NCI-H82 (cell line): Measurements from ENCODE around the gene ZFAND3.
"Not testable (repeated sequence)": the region's sequence is repeated elsewhere in the genome, so short reads cannot be mapped to it uniquely, and the experiment has no call there.

Experiments
- DNase-seq: peaks from one replicate; lab custom pipeline; 2025; lab: John Stamatoyannopoulos, UW

ZFAND3 gene

GRCh38 chr6:37972994-37973757, 153.6 kb downstream of the ZFAND3 start:
- no peak for DNase-seq

GRCh38 chr6:37974381-37974780, 154.9 kb downstream of the ZFAND3 start:
- DNase-seq: no peak

DNA sequence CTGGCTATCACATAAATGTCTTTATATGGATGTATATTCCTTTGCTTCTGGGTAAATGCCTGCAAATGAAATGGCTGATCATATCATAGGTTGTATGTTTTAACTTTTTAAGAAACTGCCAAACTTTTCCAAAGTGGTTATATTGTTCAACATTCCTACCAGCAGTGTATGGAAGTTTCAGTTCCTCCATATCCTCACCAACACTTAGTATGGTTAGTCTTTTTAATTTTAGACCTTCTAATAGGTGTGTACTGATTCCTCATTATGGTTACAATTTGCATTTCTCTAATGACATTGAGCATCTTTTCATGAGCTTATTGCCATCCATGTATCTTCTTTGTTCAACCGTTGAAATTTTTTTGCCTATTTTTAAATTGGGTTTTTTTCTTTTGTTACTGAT, 155.4 kb downstream of the ZFAND3 start:
- DNase-seq: no peak

DNA sequence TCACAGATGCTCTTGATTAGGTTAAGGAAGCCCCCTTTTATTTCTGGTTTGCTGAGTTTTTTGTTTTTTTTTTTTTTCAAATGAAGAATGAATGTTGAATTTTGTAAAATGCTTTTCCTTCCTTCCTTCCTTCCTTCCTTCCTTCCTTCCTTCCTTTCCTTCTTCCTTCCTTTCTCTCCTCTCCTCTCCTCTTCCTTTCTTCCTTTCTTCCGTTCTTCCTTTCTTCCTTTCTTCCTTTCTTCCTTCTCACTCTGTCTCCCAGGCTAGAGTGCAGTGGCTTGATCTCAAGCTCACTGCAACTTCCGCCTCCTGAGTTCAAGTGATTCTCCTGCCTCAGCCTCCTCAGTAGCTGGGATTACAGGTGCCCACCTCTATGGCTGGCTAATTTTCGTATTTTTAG, 158.2 kb downstream of the ZFAND3 start:
- no peak for DNase-seq

- DNase-seq: no peak
Measured at GRCh38 chr6:37979392-37980221, 160.1 kb downstream of the ZFAND3 start.

DNA sequence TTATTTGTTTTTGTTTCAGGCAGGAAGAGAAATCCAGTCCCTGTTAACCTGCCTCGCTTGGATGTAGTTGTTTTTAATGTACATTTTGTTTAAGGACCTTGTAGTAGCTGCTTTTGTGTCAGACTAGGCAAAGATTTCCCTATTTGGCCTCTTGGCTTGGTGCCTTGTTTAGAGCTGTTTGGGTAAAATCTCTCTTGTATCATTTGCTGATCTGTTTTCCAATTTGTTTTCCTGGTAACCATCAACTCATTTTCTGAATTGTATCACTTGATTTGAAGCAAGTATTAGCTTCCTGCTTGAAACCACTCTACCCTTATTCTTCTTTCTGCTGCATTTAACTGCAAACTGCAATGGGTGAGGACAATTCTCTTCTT, 160.7 kb downstream of the ZFAND3 start:
- no peak for DNase-seq

DNA sequence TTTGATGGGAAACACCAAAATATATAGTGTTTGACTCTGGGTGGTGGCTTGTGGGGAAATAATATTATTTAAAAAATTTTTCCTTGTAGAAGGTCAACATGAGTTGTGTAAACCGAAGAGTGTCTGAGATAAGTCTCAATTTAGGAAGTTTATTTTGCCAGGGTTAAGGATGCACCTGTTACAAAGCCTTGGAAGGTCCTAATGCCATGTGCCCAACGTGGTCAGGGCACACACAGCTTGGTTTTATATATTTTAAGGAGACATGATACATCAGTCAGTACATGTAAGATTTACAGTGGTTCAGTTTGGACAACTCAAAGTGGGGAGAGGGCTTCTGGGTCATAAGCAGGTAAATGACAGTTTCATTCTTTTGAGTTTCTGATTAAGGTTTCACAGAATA, 162.1 kb downstream of the ZFAND3 start:
- DNase-seq: no peak

DNA sequence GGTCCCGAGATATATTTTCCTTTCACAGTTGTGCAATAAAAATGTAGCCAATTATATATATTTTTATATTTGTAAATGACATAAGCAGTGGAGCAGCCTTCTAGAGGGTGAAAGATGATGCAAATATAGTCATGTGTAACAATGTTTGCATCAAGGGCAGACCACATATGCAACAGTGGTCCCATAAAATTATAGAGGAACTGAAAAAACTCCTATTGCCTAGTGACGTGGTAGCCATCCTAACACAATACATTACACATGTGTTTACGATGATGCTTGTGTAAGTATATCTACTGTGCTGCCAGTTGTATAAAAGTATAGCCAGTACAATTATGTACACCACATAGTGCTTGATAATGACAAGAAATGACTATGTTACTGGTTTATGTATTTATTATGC, 162.8 kb downstream of the ZFAND3 start:
- no peak for DNase-seq

DNA sequence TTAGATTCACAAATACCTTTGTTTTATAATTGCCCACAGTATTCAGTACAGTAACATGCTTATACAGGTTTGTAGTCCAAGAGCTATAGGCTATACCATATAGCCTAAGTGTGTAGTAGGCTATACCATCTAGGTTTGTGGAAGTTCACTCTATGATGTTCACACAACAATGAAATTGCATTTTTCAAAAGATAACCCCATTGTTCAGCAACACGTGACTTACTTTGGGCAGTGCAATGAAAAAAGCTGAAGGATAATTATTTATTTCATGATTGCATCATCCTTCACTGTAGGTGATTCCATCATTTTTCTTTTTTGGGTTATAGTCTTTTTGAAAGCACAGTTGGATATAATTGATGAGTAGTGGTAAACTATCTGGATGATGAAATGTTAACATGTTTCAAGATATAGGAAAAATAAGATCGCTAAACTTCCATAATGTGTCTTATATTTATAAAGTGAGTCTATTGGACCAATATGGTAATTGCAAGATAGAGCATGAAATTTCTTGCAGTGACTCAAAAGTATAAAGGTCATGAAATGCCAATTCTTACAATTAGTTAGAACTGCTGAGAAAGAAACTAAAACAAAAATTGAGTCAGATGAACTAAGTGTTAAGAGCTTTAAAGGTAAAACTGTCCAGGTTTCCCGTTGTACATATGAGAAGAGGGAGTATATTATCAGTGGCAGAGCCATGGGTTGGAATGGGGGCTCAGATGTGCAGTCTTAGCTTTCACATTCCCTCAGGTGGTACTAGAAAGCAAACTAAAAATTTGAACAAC, 164.4 kb downstream of the ZFAND3 start:
- DNase-seq: no peak

- no peak for DNase-seq
Measured at GRCh38 chr6:37984578-37984977, 165.1 kb downstream of the ZFAND3 start.

GRCh38 chr6:37985355-37985754, 165.8 kb downstream of the ZFAND3 start:
- DNase-seq: no peak

- DNase-seq: no peak
Measured at GRCh38 chr6:37987018-37987417, 167.5 kb downstream of the ZFAND3 start.

GRCh38 chr6:37987559-37987958, 168.0 kb downstream of the ZFAND3 start:
- no peak for DNase-seq

DNA sequence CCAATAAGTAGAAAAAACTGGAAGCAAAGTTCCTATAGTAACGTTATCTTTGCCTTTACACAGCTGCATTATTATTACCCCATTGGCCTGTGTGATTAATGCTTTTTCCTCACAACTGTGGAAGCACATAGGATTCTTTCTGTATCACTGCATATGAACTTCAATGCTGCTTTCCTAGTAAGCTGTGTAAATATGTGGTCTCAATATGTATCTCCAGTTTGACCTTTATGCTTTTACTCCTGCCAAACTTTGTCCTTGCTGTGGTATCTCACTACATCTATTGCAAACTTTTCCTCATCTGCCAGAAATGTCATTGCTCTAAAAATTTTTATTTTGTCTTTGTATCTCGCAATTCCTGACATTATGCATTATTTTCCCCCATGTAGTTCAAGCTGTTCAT, 168.6 kb downstream of the ZFAND3 start:
- no peak for DNase-seq

DNA sequence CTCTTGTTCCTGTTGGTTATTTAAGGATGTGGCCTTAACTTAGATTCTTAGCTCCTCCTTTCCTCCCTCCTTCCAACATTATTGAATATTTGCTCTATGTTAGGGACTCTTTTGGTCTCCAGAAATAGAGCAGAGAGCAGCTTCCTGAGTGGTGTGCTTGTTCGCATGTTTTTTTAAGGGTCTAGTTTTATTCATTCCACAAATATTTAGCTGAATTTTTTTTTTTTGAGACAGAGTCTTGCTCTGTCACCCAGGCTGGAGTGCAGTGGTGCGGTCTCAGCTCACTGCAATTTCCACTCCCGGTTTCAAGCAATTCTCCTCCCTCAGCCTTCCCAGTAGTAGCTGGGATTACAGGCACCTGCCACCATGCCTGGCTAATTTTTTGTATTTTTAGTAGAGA, 169.2 kb downstream of the ZFAND3 start:
- DNase-seq: no peak

DNA sequence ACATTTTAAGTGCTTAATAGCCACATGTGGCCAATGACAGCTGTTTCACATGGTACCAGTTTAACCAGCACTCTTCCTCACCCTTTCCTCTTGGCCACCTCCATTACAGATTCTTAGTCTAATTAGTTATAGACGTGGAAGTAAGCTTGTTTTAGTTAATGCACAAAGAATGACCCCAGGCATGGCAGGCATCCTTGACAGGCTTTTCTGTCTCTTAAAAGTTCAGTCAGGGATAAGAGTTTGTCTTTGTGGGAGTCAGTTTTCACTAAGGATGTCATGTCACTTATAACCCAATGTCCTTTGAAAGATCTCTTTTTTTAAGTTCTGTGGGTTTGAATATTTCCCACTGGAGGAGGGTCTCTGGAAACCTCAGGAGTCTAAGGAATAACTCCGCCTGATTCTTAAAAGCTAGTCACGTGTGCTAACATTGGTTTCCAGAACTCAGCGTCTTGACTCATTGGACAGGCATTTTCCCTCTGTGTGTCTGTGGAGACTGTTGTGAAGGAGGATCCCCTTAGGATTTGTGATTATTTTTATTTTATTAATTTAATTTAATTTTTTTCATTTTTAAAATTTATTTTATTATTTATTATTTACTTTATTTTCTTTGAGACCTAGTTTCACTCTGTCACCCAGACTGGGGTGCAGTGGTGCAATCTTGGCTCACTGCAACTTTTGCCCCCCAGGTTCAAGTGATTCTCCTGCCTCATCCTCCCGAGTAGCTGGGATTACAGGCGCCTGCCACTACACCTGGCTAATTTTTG, 171.4 kb downstream of the ZFAND3 start:
- peak; percentile 70 for DNase-seq

GRCh38 chr6:37992749-37993148, 173.2 kb downstream of the ZFAND3 start:
- DNase-seq: no peak

- DNase-seq: not testable (repeated sequence)
Measured at GRCh38 chr6:37993194-37993593, 173.7 kb downstream of the ZFAND3 start.

DNA sequence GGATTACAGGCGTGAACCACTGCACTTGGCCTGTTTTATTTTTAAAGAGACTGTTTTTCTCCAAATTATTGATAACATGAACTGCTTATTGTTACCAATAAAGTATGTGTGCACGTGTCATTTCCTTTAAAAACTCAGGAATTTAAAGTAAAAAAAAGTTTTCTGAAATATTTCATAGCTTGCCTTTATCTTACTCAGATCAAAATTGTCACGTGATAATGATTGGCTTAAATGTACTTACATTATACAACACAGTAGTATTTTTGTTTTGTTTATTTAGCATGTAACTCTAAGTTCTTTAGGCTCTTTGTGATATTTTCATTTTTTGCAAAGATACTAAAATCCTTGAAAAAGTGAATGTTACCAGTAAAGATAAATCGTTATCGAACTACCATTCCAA, 174.1 kb downstream of the ZFAND3 start:
- DNase-seq: no peak

DNA sequence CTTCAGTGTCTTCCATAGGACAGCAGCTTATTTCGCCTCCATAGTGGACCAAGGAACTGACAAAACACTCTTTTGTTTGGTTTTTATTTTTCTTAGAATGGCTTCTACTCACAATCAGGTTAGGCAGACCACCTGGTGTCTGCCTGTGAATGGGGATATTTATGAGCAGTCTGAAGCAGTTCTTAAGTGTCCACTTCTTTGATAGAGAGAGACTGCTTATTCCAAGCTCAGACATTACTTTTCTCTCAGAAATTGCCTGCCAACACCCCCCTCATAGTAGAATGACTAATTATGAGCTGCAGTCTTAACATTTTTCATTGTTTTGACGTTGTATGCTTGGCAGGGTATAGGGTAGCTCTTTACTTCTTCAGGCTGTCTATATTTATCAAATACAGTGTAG, 174.7 kb downstream of the ZFAND3 start:
- peak; percentile 19 for DNase-seq

- no peak for DNase-seq
Measured at GRCh38 chr6:37998366-37998765, 178.8 kb downstream of the ZFAND3 start.

- DNase-seq: no peak
Measured at GRCh38 chr6:38001386-38001785, 181.9 kb downstream of the ZFAND3 start.
